H9 (cell line): ENCODE measurements around the gene ACP4. TPM values are rescaled to one million over a fixed set of nuclear protein-coding genes. Genes with fewer than 3 reads are reported as not detected.

Experiments used
- DNase-seq: peaks from one replicate; pipeline ENCODE4 v3.0.0-alpha.2; 2017
- H2AFZ ChIP-seq: one replicate; pipeline ENCODE4 v1.6.1; 2013; ENCODE audit warnings: mild to moderate bottlenecking, low read length, control low read depth, moderate library complexity
- H2AK5ac ChIP-seq: 2 replicates; pipeline ENCODE4 v1.6.1; 2013; ENCODE audit warnings: low read length, control low read depth, mixed read lengths; ENCODE audit not compliant: insufficient read length
- H2BK120ac ChIP-seq: one replicate; pipeline ENCODE4 v1.6.1; 2013; ENCODE audit warnings: low read depth, mild to moderate bottlenecking, low read length, control low read depth, inconsistent platforms; ENCODE audit not compliant: poor library complexity, severe bottlenecking
- H2BK12ac ChIP-seq: 2 replicates; pipeline ENCODE4 v1.6.1; 2013; ENCODE audit warnings: low read length, control low read depth, mixed read lengths, low read depth; ENCODE audit not compliant: insufficient read length
- H2BK15ac ChIP-seq: 2 replicates; pipeline ENCODE4 v1.6.1; 2013; ENCODE audit warnings: low read depth, low read length, control low read depth
- H2BK20ac ChIP-seq: one replicate; pipeline ENCODE4 v1.6.1; 2013; ENCODE audit warnings: low read depth, mild to moderate bottlenecking, low read length, control low read depth, inconsistent platforms; ENCODE audit not compliant: poor library complexity, severe bottlenecking
- H2BK5ac ChIP-seq: 2 replicates; pipeline ENCODE4 v1.6.1; 2013; ENCODE audit warnings: low read length, control low read depth, mixed read lengths; ENCODE audit not compliant: insufficient read length
- H3K14ac ChIP-seq: 2 replicates; pipeline ENCODE4 v1.6.1; 2013; ENCODE audit warnings: low read length, control low read depth; ENCODE audit not compliant: insufficient read depth
- H3K18ac ChIP-seq: 2 replicates; pipeline ENCODE4 v1.6.1; 2013; ENCODE audit warnings: low read depth, mild to moderate bottlenecking, mixed read lengths, low read length, control low read depth; ENCODE audit not compliant: insufficient read length
- H3K23ac ChIP-seq: 2 replicates; pipeline ENCODE4 v1.6.1; 2013; ENCODE audit warnings: low read length, control low read depth, mixed read lengths, low read depth; ENCODE audit not compliant: insufficient read length
- H3K23me2 ChIP-seq: 2 replicates; pipeline ENCODE4 v1.6.1; 2013; ENCODE audit warnings: low read depth, mild to moderate bottlenecking, mixed read lengths, low read length, control low read depth; ENCODE audit not compliant: insufficient read length, poor library complexity, severe bottlenecking
- H3K27ac ChIP-seq: 2 replicates; pipeline ENCODE4 v1.5.1; 2013; ENCODE audit warnings: low read length, control low read depth, mixed read lengths, low read depth; ENCODE audit not compliant: insufficient read length
- H3K27me3 ChIP-seq: 2 replicates; pipeline ENCODE4 v1.6.1; 2013; ENCODE audit warnings: low read length, control low read depth, inconsistent platforms; ENCODE audit not compliant: insufficient read depth
- H3K4ac ChIP-seq: 2 replicates; pipeline ENCODE4 v1.6.1; 2013; ENCODE audit warnings: low read depth, mild to moderate bottlenecking, control low read depth, inconsistent platforms, low read length, moderate library complexity
- H3K4me1 ChIP-seq: 2 replicates; pipeline ENCODE4 v1.6.1; 2013; ENCODE audit warnings: low read length, control low read depth, inconsistent platforms; ENCODE audit not compliant: insufficient read depth
- H3K4me2 ChIP-seq: 2 replicates; pipeline ENCODE4 v1.6.1; 2013; ENCODE audit warnings: low read length, control low read depth, mixed read lengths; ENCODE audit not compliant: insufficient read length, insufficient read depth
- H3K56ac ChIP-seq: 2 replicates; pipeline ENCODE4 v1.6.1; 2013; ENCODE audit warnings: low read depth, mild to moderate bottlenecking, mixed read lengths, low read length, control low read depth; ENCODE audit not compliant: insufficient read length
- H3K79me1 ChIP-seq: 2 replicates; pipeline ENCODE4 v1.6.1; 2013; ENCODE audit warnings: low read depth, mild to moderate bottlenecking, moderate library complexity, low read length, control low read depth, inconsistent platforms; ENCODE audit not compliant: insufficient read depth, poor library complexity, severe bottlenecking
- H3K79me2 ChIP-seq: 2 replicates; pipeline ENCODE4 v1.6.1; 2013; ENCODE audit warnings: low read length, control low read depth, inconsistent platforms; ENCODE audit not compliant: insufficient read depth
- H3K9ac ChIP-seq: 2 replicates; pipeline ENCODE4 v1.6.1; 2013; ENCODE audit warnings: low read length, control low read depth, mixed read lengths; ENCODE audit not compliant: insufficient read length; ENCODE audit errors: extremely low read depth
- H3K9me3 ChIP-seq: one replicate; pipeline ENCODE4 v1.6.1; 2013; ENCODE audit warnings: low read depth, low read length, inconsistent platforms; ENCODE audit not compliant: control insufficient read depth
- H3T11ph ChIP-seq: one replicate; pipeline ENCODE4 v1.6.1; 2013; ENCODE audit warnings: mild to moderate bottlenecking, low read length, control low read depth, inconsistent platforms
- H4K20me1 ChIP-seq: one replicate; pipeline ENCODE4 v1.6.1; 2013; ENCODE audit not compliant: control insufficient read depth, insufficient read length, insufficient read depth
- H4K5ac ChIP-seq: 2 replicates; pipeline ENCODE4 v1.6.1; 2013; ENCODE audit warnings: low read depth, mild to moderate bottlenecking, mixed read lengths, low read length, control low read depth; ENCODE audit not compliant: insufficient read length
- H4K8ac ChIP-seq: replicated peaks from 2 replicates; pipeline ENCODE4 v1.6.1; 2013; ENCODE audit warnings: low read length, control low read depth, mixed read lengths, low read depth; ENCODE audit not compliant: insufficient read length
- H4K91ac ChIP-seq: 2 replicates; pipeline ENCODE4 v1.6.1; 2013; ENCODE audit warnings: low read depth, mild to moderate bottlenecking, moderate library complexity, mixed read lengths, low read length, control low read depth; ENCODE audit not compliant: insufficient read length
- H3K27ac Mint-ChIP-seq, 3 experiments: 2 replicates in 2 of 3; 3 replicates in 1 of 3; pipeline ENCODE4 v1.8.0; 2020 to 2021; ENCODE audit warnings: mixed read lengths in 3 of 3, mild to moderate bottlenecking in 1 of 3, moderate library complexity in 1 of 3
- H3K27me3 Mint-ChIP-seq: 2 replicates; pipeline ENCODE4 v1.8.0; 2021; ENCODE audit warnings: low read depth, mild to moderate bottlenecking, moderate library complexity, mixed read lengths
- H3K36me3 Mint-ChIP-seq, 3 experiments: 2 replicates in 2 of 3; 3 replicates in 1 of 3; pipeline ENCODE4 v1.8.0; 2020 to 2021; ENCODE audit warnings: low read depth in 3 of 3, mixed read lengths in 3 of 3; ENCODE audit not compliant: insufficient read depth in 1 of 3
- H3K4me1 Mint-ChIP-seq, 2 experiments: 2 replicates each; pipeline ENCODE4 v1.8.0; 2020; ENCODE audit warnings: mixed read lengths in 2 of 2
- H3K4me3 Mint-ChIP-seq, 2 experiments: 2 replicates in 1 of 2; 3 replicates in 1 of 2; pipeline ENCODE4 v1.8.0; 2020 to 2021; ENCODE audit warnings: mild to moderate bottlenecking in 2 of 2, mixed read lengths in 2 of 2, moderate library complexity in 1 of 2
- H3K9me3 Mint-ChIP-seq, 2 experiments: 2 replicates in 1 of 2; 3 replicates in 1 of 2; pipeline ENCODE4 v1.8.0; 2020; ENCODE audit warnings: mild to moderate bottlenecking in 2 of 2, mixed read lengths in 2 of 2, moderate library complexity in 1 of 2
- CTCF ChIP-seq: fragments of 200-600 bp; sonication (generic); conservative IDR thresholded peaks from 3 replicates; pipeline ENCODE4 v1.8.0; 2021; ENCODE audit warnings: antibody characterized with exemption, mild to moderate bottlenecking
- WGBS: extraction: QIAGEN DNeasy Blood & Tissue Kit; methylation state at CpG from one replicate; pipeline ENCODE4 v1.1.7; 2013; ENCODE audit warnings: missing lambda C conversion rate, low lambda C conversion rate, mixed read lengths; ENCODE audit not compliant: insufficient read length; ENCODE audit errors: extremely low coverage; 5-methylcytosine and 5-hydroxymethylcytosine counted together
- total RNA-seq: library from RNA; stranded (reverse); gene quantifications from 2 replicates; pipeline ENCODE4 v1.2.1, GENCODE V29; 2021

Gene ACP4
- total RNA-seq, 1 experiment from 2014 or later = not detected

GRCh38 chr19:50827476-50827875 lies 37.3 kb downstream of the ACP4 start:
- Histone ChIP-seq H2BK120ac (no peak overlapping the region), H3K27me3 (no peaks in the 10 kb centered on the region; the same call in none of the 2 replicates), H3K27ac (no peak overlapping the region), H4K20me1 (no peaks in the 10 kb centered on the region), H2AFZ (no peak overlapping the region), H2BK20ac (no peak overlapping the region), H3K9me3 (no peaks in the 10 kb centered on the region), H2BK15ac (no peak overlapping the region), H3K18ac (no peak overlapping the region), H4K5ac (no peak overlapping the region), H2BK5ac (no peak overlapping the region), H3K23ac (no peak overlapping the region), H3K14ac (no peak overlapping the region), H3K56ac (no peak overlapping the region), H3K9ac (no peak overlapping the region), H3K23me2 (no peaks in the 10 kb centered on the region), H3K4me1 (no peaks in the 10 kb centered on the region; the same call in 1 of the 2 replicates), H3K79me2 (no peaks in the 10 kb centered on the region), H3K4ac (no peak overlapping the region), H3K4me2 (no peak overlapping the region), H3K79me1 (no peaks in the 10 kb centered on the region), H2AK5ac (no peak overlapping the region), H3T11ph (no peak overlapping the region), H4K8ac (no peak overlapping the region), H4K91ac (no peak overlapping the region), H2BK12ac (no peak overlapping the region)
- H3K4me1 Mint-ChIP-seq = peaks cover 0 to 8% of the 10 kb centered on the region in 2 experiments; a peak in 1 of 4 replicates
- no CpG with 5 or more reads among the region's 14 CpGs for WGBS
- no peak overlapping the region for H3K4me3 Mint-ChIP-seq
- peak overlapping the region in 1 of 3 experiments; percentile 83; a peak in 1 of 7 replicates for H3K27ac Mint-ChIP-seq
- H3K9me3 Mint-ChIP-seq = peaks cover 0 to 3% of the 10 kb centered on the region in 2 experiments; a peak in 1 of 5 replicates
- peaks cover 65% of the 10 kb centered on the region for H3K27me3 Mint-ChIP-seq
- DNase-seq = no peak
- H3K36me3 Mint-ChIP-seq = no peaks in the 10 kb centered on the region
- TF ChIP-seq CTCF = no peak
